Measurements from ENCODE around the gene GARRE1.

GARRE1 gene

DNA sequence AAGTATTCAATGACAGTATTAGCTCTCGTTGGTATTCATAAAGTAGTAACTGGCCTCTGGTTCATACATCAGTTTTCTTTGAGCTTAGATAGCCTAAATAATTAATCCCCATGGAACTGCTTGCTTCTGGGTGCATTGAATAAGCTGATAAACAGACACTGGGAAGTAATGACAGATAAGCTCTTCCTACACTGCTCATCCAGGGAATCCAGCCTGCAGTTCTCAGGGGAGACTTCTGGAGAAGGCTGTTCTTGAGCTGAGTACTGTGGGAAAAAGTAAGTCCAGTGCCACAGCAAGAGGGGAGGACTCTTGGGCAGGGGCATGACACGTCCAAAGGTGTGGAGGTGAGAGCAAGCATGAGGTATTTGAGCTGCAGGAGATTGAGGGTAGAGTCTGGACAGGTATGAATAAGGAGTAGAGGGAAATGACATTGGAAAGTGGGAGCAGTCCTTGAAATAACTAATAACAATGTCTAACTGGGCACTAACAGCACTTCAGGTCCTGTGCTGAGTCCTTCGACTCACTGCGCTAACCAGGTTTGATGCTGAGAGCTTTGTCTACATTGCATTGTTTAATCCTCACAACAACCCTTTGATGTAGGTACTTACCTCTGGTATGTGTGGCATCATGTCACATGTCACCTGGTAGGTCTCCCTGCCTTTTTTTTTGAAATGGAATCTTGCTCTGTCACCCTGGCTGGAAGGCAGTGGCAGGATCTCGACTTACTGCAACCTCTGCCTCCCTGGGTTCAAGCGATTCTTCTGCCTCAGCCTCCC is 7.2 kb downstream of the GARRE1 start:
- CTCF ChIA-PET, result interaction anchor here (0.7 to 3.5 kb wide), 8 partner anchors 7 to 76 kb away, joined by 3 to 20 read pairs (median 4); no protein-coding TSS in a partner anchor
- POLR2A ChIA-PET, result interaction anchor here (0.6 to 2.9 kb wide), 5 partner anchors 9 to 1800 kb away, joined by 3 to 14 read pairs (median 4); no protein-coding TSS in a partner anchor
- no peak for DNase-seq (ENCODE audit: low read depth, low spot score)
- no peak overlapping the region for H3K4me3 ChIP-seq (ENCODE audit: low read depth, low read length)
- TF ChIP-seq, protein P1, sequence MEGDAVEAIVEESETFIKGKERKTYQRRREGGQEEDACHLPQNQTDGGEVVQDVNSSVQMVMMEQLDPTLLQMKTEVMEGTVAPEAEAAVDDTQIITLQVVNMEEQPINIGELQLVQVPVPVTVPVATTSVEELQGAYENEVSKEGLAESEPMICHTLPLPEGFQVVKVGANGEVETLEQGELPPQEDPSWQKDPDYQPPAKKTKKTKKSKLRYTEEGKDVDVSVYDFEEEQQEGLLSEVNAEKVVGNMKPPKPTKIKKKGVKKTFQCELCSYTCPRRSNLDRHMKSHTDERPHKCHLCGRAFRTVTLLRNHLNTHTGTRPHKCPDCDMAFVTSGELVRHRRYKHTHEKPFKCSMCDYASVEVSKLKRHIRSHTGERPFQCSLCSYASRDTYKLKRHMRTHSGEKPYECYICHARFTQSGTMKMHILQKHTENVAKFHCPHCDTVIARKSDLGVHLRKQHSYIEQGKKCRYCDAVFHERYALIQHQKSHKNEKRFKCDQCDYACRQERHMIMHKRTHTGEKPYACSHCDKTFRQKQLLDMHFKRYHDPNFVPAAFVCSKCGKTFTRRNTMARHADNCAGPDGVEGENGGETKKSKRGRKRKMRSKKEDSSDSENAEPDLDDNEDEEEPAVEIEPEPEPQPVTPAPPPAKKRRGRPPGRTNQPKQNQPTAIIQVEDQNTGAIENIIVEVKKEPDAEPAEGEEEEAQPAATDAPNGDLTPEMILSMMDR (IDR thresholded peaks at IDR 0.05; ENCODE audit: insufficient read depth, low read length, missing control alignments), result no peak

DNA sequence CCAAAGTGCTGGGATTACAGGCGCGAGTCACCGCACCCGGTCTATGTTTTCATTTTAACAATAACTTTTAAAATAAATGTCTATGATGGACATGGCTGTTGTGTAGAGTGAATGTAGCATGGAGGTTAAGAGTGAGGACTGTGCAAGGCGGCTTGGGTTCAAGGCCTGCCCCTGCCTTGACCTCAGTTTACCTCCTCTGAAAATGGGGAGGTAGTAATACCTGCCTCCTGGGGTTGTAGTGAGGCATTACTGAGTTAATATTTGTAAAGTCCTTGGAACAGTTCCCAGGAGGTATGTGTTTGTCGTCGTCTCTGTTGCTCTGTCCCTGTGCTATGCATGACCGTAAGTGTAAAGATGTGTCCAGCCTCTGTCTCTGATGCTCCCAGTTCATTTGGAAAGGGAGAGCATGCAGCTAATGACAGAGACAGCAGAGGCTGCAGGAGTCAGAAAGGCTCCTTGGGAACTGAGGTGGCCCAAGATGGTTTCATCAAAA is 9.4 kb downstream of the GARRE1 start:
- H3K4me3 ChIP-seq (ENCODE audit: low read depth, low read length), result no peak overlapping the region
- CTCF ChIA-PET, result interaction anchor here (0.6 to 3.5 kb wide), 2 partner anchors 10 to 16 kb away, joined by 3 to 20 read pairs; no protein-coding TSS in a partner anchor
- no peak for DNase-seq (ENCODE audit: low read depth, low spot score)
- POLR2A ChIA-PET, result no interaction called here
- TF ChIP-seq, protein P1 (IDR thresholded peaks at IDR 0.05; ENCODE audit: insufficient read depth, low read length, missing control alignments), result no peak

DNA sequence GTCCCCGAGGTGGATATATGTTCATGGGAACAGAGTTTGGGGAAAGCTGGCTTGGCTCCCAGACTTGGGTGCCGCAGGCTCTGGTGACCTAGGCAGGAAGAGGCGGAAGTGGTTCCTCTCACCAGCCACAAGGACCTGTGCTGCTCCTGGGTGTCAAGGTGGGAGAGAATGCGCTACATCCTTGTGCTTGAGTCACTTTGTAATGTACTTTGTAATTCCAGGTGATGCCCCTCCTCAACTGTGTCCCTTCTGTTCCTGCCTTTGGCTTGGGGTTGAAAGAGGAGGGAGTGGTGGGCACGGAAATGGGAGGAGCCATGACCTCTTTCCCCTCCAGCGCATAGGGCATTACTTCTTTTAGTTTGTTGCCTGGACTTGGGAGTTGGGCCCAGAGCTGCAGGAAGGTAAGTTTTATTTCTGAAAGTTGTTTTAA is 10.9 kb downstream of the GARRE1 start:
- TF ChIP-seq, protein P1 (IDR thresholded peaks at IDR 0.05; ENCODE audit: insufficient read depth, low read length, missing control alignments), result no peak
- ChIA-PET POLR2A (no interaction called here), CTCF (no interaction called here)
- DNase-seq (ENCODE audit: low read depth, low spot score), result no peak
- H3K4me3 ChIP-seq (ENCODE audit: low read depth, low read length), result no peak overlapping the region

DNA sequence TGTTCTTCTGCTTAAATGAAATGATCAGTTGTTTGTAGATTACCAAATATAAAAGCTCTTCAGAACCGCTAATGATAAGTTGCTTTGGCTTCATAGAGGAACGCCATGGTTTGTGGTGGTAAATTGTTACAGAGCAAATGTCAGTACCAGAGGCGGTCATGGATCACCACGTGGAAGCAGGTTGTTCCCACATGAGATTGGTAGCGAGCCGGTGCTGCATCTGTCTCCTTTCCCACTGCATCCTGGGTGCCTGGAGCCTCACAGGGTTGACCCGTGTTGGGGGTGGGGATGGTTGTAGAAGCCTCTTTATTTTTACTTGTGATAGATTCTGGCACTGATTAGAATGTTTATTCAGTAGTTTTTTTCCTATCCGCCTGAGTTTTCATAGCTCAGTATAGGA is 14.7 kb downstream of the GARRE1 start:
- ChIA-PET POLR2A (interaction anchor here (0.6 kb wide), 1 partner anchor 23 kb away, joined by 3 read pairs; no protein-coding TSS in a partner anchor), CTCF (interaction anchor here (0.9 to 2.6 kb wide), 3 partner anchors 8 to 69 kb away, joined by 3 to 10 read pairs (median 3); no protein-coding TSS in a partner anchor)
- DNase-seq (ENCODE audit: low read depth, low spot score), result no peak
- no peak overlapping the region for H3K4me3 ChIP-seq (ENCODE audit: low read depth, low read length)
- TF ChIP-seq, protein P1 (IDR thresholded peaks at IDR 0.05; ENCODE audit: insufficient read depth, low read length, missing control alignments), result no peak

DNA sequence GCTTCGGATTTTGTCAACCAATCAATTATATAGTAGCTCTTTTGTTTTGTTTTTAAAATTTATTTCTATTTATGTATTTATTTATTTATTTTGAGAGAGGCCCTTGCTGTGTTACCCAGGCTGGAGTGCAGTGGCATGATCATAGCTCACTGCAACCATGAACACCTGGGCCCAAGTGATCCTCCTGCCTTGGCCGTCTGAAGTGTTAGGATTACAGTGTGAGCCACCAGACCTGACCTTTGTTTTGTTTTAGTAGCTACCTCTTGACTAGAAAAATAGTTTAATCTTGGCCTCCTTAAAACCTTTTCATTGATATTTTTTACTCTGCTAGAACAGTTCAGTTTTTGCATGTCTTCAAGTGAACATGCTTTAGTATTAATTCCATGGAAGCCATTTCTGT is 15.1 kb downstream of the GARRE1 start:
- H3K4me3 ChIP-seq (ENCODE audit: low read depth, low read length), result no peak overlapping the region
- ChIA-PET POLR2A (no interaction called here), CTCF (interaction anchor here (0.9 to 2.6 kb wide), 3 partner anchors 8 to 69 kb away, joined by 3 to 10 read pairs (median 3); no protein-coding TSS in a partner anchor)
- DNase-seq (ENCODE audit: low read depth, low spot score), result no peak
- TF ChIP-seq, protein P1 (IDR thresholded peaks at IDR 0.05; ENCODE audit: insufficient read depth, low read length, missing control alignments), result no peak

All from AG04449 (cell line).